Stimulated activated naive CD4-positive, alpha-beta T cell (primary cell): ENCODE results near the gene FKBP1A.
"Not testable (repeated sequence)": the region's sequence is repeated elsewhere in the genome, so short reads cannot be mapped to it uniquely, and the experiment has no call there.

Experiments used
- DNase-seq, 6 experiments: peaks; one replicate each; lab custom pipeline; 2025; lab: John Stamatoyannopoulos, UW

Gene FKBP1A

DNA sequence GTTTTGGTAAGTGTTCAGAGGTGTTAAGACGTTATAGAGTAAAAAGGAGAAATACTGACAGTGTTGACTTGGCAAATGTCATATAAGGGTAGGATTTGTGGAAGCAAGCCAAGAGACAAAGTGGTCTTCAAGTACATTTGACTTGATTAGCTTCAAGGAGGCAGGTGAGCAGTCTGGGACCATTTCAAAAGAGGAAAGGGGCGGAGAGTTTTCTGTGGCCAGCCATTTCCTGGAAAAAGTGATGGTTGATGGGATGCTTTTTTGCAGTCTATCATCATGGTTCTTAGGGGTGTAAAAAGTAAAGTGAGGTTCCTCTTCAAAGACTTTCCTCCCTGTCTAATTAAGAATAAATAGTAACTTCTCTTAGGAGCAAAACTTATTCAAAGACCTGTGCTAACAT lies 28.7 kb downstream of the FKBP1A start:
- peak in 1 of 6 experiments; percentile 5 for DNase-seq

GRCh38 chr20:1363522-1363921 lies 29.3 kb downstream of the FKBP1A start:
- DNase-seq: no peak

DNA sequence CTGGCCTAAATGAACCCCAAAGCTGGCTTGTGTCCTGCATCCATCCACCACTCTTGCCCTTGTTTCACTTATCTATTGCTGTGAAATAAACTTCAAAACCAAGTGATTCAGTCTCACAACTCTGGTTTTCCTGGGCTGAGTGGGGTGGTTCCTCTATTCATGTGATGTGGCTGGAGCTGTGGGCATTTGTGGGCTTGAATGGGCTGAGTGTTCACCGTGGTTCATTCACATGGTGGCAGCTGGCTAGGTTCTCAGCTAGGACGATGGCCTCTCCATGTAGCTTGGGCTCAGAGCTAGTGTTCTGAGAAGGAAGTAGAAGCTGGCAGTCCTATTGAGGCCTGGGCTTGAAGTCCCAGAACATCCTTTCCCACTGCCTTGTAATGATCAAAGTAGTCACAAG lies 30.4 kb downstream of the FKBP1A start:
- no peak for DNase-seq

DNA sequence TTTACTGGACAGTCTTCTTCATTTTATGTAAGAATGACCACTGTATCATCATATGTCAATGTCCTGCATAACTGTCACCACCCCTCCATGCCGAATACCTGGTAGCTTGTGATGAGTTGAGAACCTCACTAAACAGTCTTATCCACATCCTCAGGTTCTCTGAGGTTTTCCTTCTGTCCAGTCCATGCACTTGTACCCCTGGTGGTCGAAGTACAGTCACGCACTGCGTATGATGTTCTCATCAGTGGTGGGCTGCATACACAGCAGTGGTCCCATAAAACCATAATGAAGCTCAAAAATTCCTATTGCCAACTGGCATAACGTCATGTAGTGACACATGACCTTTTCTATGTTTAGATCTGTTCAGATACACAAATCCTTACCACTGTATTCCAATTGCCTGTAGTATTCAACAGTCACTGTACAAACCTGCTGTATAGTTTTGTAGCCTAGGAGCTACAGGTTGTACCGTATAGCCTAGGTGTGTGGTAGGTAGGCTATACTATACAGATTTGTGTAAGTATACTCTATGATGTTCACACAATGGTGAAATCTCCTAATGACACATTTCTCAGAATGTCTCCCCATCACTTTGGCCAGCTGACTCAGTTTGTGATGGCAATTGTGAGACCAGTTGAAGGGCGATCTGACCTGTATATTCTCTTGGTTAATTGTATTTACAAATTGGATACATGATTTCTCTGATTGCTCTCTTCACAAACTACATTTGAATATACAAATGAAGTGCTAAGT lies 32.6 kb downstream of the FKBP1A start:
- DNase-seq: no peak

DNA sequence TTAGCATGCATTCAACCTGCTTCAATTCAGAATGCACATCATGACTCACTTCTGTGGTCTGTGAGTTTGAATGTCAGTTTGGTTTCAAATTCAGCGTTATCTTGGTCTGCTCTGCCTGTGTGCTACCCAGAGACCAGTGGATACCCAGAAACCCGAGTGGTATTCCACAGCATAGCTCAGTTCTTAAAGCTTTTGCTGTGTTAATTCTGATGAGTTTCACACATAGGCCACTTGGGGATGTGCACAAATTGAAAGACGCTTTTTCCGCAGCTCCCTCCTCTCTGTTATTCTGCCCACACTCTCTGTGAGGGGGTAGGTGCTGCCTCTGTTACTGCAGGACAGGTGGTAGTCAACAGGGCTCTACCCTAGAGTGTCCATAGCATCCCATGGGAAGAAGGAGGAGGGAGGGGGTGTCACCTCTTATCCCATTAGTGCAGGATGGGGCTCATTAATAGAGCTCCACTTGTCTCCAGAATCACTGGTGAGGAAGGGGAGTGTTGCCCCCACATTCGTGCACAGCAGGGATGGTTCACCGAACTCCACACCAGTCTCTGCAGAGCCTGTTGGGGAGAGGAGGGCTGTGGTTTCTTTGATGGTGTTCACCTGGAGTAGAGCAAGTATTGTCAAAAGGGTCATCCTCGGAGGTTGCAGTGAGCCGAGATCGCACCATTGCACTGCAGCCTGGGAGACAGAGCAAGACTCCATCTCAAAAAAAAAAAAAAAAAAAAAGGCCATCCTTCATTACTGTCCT lies 34.8 kb downstream of the FKBP1A start:
- no peak for DNase-seq

DNA sequence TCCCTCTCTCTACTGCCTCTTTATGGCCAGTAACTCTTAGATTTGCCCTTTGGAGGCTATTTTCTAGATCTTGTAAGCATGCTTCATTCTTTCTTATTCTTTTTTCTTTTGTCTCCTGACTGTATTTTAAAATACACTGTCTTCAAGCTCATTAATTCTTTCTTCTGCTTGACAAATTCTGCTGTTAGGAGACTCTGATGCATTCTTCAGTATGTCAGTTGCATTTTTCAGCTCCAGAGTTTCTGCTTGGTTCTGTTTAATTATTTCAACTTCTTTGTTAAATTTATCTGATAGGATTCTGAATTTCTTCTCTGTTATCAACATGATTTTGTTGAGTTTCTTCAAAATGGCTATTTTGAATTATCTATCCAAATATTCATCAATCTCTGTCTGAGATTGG lies 38.9 kb downstream of the FKBP1A start:
- DNase-seq: no peak

DNA sequence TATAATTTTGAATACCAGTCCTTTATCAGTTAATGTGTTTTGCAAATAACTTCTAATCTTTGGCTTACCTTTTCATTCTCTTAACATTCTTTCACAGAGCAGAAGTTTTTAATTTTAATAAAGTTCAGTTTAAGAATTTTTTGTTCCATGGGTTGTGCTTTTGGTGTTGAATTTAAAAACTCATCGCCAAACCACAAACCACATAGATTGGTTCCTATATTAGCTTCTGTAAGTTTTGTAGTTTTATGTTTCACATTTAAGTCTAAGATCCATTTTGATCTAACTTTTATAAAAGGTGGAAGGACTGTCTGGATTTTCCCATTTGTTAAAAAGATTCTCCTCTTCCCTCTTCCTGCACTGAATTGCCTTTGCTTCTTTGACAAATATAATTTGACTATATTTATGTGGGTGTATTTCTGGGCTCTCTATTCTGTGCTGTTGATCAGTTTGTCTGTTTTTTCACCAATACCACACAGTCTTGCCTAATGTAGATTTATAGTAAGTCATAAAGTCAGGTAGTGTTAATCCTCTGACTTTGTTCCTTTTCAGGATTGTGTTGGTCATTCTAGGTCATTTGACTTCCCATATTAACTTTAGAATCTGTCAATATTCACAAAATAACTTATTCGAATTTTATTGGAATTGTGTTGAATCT lies 46.4 kb downstream of the FKBP1A start:
- DNase-seq: no peak

DNA sequence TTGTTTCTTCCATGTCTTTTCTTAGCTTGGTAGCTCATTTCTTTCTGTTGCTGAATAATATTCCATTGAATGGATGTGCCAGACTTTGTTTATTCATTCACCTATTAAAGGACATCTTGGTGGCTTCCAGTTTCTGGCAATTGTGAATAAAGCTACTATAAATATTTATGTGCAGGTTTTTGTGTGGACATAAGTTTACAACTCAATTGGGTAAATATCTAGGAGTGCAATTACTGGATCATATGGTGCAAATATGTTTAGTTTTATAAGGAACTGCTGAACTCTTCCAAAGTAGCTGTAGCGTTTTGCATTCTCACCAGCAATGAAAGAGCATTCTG lies 47.1 kb downstream of the FKBP1A start:
- no peak for DNase-seq

- DNase-seq: no peak
These were observed 47.7 kb downstream of the FKBP1A start for GRCh38 chr20:1345030-1345755.

GRCh38 chr20:1343446-1344124 lies 49.3 kb downstream of the FKBP1A start:
- not testable (repeated sequence) for DNase-seq

DNA sequence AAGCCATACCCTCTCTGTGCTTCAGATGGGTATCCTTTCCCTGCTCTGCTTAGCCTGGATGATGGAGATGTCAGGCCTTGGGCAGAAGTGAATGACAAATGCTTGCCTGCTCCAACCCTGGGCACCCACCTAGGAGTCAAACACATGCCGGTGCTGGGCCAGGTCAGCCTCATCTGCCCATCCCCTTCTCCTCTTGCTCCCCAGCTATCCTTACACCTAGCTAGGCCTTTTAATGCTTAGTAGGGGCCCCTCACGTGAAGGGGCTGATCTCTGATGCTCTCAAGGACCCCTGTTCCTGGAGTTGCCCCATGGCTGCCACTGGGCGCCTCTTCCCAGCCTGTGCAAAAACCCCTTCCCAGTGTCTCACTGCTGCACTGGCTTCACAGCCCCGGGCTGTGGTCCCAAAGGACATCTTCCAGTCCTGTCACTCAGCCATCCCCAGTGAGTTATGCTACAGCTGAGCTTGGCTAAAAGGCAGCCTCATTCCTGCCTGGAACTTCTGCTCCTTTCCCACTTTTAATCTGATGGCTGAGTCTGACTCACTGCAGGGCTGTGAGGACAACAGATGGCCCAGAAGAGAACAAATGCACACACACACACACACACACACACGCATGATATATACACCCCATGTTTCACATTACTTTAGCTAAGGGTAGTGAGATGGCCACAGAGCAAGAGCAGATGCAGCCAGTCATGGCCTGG lies 51.1 kb downstream of the FKBP1A start:
- no peak for DNase-seq

DNA sequence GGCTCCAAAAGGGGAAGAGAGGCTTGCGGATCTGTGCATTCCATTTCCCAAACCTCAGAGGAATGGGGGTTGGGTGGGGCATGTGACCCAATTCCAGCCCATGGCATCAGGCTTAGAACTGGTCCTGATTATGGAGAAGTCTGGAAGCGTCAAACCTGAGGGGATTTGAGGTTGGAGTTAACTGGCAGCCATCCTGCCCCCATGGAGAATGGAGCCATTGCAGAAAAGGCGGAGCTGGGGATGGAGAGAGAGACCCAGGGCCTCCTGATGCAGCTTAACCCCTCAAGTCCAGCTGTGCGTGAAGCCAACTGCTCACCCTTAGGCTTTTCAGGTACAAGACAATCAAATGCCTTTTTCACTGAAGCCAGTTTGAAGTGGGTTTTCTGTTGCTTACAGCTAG lies 54.1 kb downstream of the FKBP1A start:
- DNase-seq: no peak

GRCh38 chr20:1338096-1338495 lies 54.8 kb downstream of the FKBP1A start:
- no peak for DNase-seq

- DNase-seq: no peak
These were observed 55.4 kb downstream of the FKBP1A start for GRCh38 chr20:1337441-1337840.

- DNase-seq: peak in 1 of 6 experiments; percentile 9
These were observed 56.0 kb downstream of the FKBP1A start for GRCh38 chr20:1336699-1337367.

- DNase-seq: no peak
These were observed 56.7 kb downstream of the FKBP1A start for GRCh38 chr20:1335961-1336698.

GRCh38 chr20:1334761-1335160 lies 58.1 kb downstream of the FKBP1A start:
- DNase-seq: no peak

DNA sequence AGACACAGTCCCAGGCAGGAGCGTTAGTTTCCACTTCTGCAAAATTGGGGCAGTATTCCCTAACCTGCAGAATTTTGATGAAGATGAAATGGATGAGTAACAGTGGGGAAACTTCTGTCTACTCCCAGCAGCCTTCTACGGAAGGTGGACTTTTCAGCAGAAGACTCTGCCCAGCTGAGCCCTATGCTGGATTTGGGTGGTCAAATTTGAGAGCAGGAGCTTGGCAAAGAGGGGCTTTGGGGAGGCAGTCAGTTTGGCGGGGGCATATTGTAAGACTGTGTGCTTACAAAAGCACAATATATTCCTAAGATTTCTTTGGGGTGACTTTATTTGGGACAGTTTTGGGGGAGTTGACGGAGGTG lies 58.5 kb downstream of the FKBP1A start:
- DNase-seq: no peak

GRCh38 chr20:1333462-1334369 lies 59.1 kb downstream of the FKBP1A start:
- DNase-seq: no peak
